ENCODE data around the gene NEK2. TPM values are rescaled to one million over a fixed set of nuclear protein-coding genes. Genes with fewer than 3 reads are reported as not detected.

The NEK2 gene
- total RNA-seq, 2 donors from 2014 or later = 42.3 to 101 TPM

DNA sequence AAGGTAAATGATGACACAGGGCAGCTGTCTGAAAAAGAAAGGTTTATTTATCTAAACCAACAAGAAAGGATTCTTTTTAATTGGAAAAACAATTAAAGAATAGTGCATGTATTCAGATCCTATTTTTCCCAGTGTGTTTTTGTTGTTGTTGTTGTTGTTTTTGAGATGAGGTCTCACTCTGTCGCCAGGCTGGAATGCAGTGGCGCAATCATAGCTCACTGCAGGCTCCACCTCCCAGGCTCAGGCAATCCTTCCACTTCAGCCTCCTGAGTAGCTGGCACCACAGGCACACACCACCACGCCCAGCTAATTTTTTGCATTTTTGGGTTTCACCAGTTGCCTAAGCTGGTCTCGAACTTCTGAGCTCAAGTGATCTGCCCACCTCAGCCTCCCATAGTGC is 22.1 kb downstream of the NEK2 start:
- Histone ChIP-seq H3K4me1 (ENCODE audit: control insufficient read depth, insufficient read depth, low read length) (no peaks in the 10 kb centered on the region), H3K4me3 (ENCODE audit: low read length) (no peak overlapping the region), H3K9ac (ENCODE audit: extremely low read depth, low read length, poor library complexity, severe bottlenecking) (no peak overlapping the region), H3K27me3 (ENCODE audit: control insufficient read depth, insufficient read depth, low read length, poor library complexity, severe bottlenecking) (no peaks in the 10 kb centered on the region), H3K9me3 (ENCODE audit: control insufficient read depth, low read length) (no peaks in the 10 kb centered on the region), H3K27ac (ENCODE audit: low read depth, low read length) (no peak overlapping the region), H3K36me3 (ENCODE audit: control insufficient read depth, insufficient read depth, low read length) (no peaks in the 10 kb centered on the region)
- no peak overlapping the region for H3K27ac Mint-ChIP-seq
- H3K9me3 Mint-ChIP-seq = no peaks in the 10 kb centered on the region
- no peaks in the 10 kb centered on the region for H3K36me3 Mint-ChIP-seq (ENCODE audit: low read depth)
- H3K27me3 Mint-ChIP-seq (ENCODE audit: insufficient read depth) = peaks cover 15% of the 10 kb centered on the region
- no peak overlapping the region for H3K4me3 Mint-ChIP-seq
- 88 to 92% methylated on average over 1 to 4 of the region's 4 CpGs for WGBS, 2 experiments (ENCODE audit: insufficient coverage in 1 of 2, insufficient read length in 1 of 2)
- TF ChIP-seq, protein P1, sequence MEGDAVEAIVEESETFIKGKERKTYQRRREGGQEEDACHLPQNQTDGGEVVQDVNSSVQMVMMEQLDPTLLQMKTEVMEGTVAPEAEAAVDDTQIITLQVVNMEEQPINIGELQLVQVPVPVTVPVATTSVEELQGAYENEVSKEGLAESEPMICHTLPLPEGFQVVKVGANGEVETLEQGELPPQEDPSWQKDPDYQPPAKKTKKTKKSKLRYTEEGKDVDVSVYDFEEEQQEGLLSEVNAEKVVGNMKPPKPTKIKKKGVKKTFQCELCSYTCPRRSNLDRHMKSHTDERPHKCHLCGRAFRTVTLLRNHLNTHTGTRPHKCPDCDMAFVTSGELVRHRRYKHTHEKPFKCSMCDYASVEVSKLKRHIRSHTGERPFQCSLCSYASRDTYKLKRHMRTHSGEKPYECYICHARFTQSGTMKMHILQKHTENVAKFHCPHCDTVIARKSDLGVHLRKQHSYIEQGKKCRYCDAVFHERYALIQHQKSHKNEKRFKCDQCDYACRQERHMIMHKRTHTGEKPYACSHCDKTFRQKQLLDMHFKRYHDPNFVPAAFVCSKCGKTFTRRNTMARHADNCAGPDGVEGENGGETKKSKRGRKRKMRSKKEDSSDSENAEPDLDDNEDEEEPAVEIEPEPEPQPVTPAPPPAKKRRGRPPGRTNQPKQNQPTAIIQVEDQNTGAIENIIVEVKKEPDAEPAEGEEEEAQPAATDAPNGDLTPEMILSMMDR (conservative IDR thresholded peaks at IDR 0.05) = no peak
- no peak for DNase-seq
- H3K4me1 Mint-ChIP-seq = peaks cover 22% of the 10 kb centered on the region

DNA sequence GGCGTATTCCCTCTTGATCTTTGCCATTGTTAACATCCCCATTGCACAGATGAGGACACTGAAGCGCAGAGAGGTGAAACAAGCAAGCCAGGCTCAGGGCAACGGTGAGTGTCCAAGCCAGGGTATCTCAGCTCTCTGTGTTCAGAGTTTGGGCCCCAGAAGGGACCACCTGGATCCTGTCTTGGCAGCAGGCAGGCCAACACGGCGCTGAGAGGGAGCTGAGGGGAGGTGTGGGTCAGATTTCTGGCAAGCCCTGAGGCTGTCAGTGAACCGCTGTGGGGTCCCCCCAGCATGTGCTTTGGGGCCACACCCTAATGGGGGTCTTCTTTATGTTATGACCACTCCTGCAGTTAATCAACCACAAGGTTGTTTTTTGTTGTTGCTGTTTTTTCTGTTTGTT is 23.1 kb downstream of the NEK2 start:
- no peak overlapping the region for H3K27ac Mint-ChIP-seq

DNA sequence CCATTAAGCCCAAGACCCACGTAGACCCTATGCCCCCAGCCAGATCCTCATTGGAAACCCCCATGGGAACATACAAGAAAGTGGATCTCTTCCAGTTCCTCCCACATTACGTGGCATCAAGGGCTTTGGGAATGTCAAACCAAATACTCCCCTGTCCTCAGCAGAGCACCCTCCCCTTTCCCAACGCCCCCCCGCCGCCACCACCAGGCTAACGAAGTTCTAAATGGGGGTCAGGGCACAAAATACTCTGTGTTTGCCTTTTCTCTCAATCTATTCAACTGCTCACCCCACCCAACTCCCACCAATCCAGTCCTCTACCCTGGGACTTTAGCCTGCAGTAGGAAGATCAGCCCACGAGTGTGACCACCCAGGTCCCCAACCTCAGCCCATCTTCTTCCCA is 24.5 kb downstream of the NEK2 start:
- no peaks in the 10 kb centered on the region for H3K9me3 ChIP-seq (ENCODE audit: control insufficient read depth, low read length)

More for the DNA sequence above, 23.1 kb downstream of the NEK2 start:
- H3K27me3 Mint-ChIP-seq (ENCODE audit: insufficient read depth) = peaks cover 19% of the 10 kb centered on the region
- H3K27ac ChIP-seq (ENCODE audit: low read depth, low read length) = no peak overlapping the region
- H3K27me3 ChIP-seq (ENCODE audit: control insufficient read depth, insufficient read depth, low read length, poor library complexity, severe bottlenecking) = no peaks in the 10 kb centered on the region
- peaks cover 23% of the 10 kb centered on the region for H3K4me1 Mint-ChIP-seq
- 97 to 100% methylated on average over 2 to 6 of the region's 6 CpGs for WGBS, 2 experiments (ENCODE audit: insufficient coverage in 1 of 2, insufficient read length in 1 of 2)
- H3K36me3 Mint-ChIP-seq (ENCODE audit: low read depth) = no peaks in the 10 kb centered on the region
- H3K9me3 ChIP-seq (ENCODE audit: control insufficient read depth, low read length) = no peaks in the 10 kb centered on the region
- H3K4me3 ChIP-seq (ENCODE audit: low read length) = no peak overlapping the region
- DNase-seq = no peak
- TF ChIP-seq, protein P1 (conservative IDR thresholded peaks at IDR 0.05) = no peak
- H3K4me3 Mint-ChIP-seq = no peak overlapping the region
- no peaks in the 10 kb centered on the region for H3K4me1 ChIP-seq (ENCODE audit: control insufficient read depth, insufficient read depth, low read length)
- no peaks in the 10 kb centered on the region for H3K9me3 Mint-ChIP-seq
- no peak overlapping the region for H3K9ac ChIP-seq (ENCODE audit: extremely low read depth, low read length, poor library complexity, severe bottlenecking)
- H3K36me3 ChIP-seq (ENCODE audit: control insufficient read depth, insufficient read depth, low read length) = no peaks in the 10 kb centered on the region

More for the DNA sequence above, 24.5 kb downstream of the NEK2 start:
- Histone ChIP-seq H3K36me3 (ENCODE audit: control insufficient read depth, insufficient read depth, low read length) (no peaks in the 10 kb centered on the region), H3K27me3 (ENCODE audit: control insufficient read depth, insufficient read depth, low read length, poor library complexity, severe bottlenecking) (no peaks in the 10 kb centered on the region), H3K4me3 (ENCODE audit: low read length) (no peak overlapping the region), H3K27ac (ENCODE audit: low read depth, low read length) (no peak overlapping the region), H3K9ac (ENCODE audit: extremely low read depth, low read length, poor library complexity, severe bottlenecking) (no peak overlapping the region), H3K4me1 (ENCODE audit: control insufficient read depth, insufficient read depth, low read length) (no peaks in the 10 kb centered on the region)
- no peak for DNase-seq
- WGBS, 2 experiments (ENCODE audit: insufficient coverage in 1 of 2, insufficient read length in 1 of 2) = 79 to 91% methylated on average over 3 to 7 of the region's 7 CpGs
- TF ChIP-seq, protein P1 (conservative IDR thresholded peaks at IDR 0.05) = no peak
- peaks cover 21% of the 10 kb centered on the region for H3K4me1 Mint-ChIP-seq
- no peak overlapping the region for H3K4me3 Mint-ChIP-seq
- H3K27ac Mint-ChIP-seq = no peak overlapping the region
- peaks cover 20% of the 10 kb centered on the region for H3K27me3 Mint-ChIP-seq (ENCODE audit: insufficient read depth)
- no peaks in the 10 kb centered on the region for H3K9me3 Mint-ChIP-seq
- H3K36me3 Mint-ChIP-seq (ENCODE audit: low read depth) = no peaks in the 10 kb centered on the region
